Measurements from ENCODE around the gene SESN2.

The SESN2 gene

GRCh38 chr1:28249866-28250295 is 9.4 kb upstream of the SESN2 start:
- H3K27me3 ChIP-seq (ENCODE audit: control insufficient read depth, insufficient read depth, low read length, poor library complexity, severe bottlenecking) = no peaks in the 10 kb centered on the region
- H3K9me3 ChIP-seq (ENCODE audit: control insufficient read depth, low read length) = no peaks in the 10 kb centered on the region
- WGBS, 2 experiments = 79 to 87% methylated on average over 4 of the region's 4 CpGs
- no peak overlapping the region for H3K27ac ChIP-seq (ENCODE audit: insufficient read depth, low read depth, low read length, poor library complexity, severe bottlenecking)
- no peaks in the 10 kb centered on the region for H3K36me3 ChIP-seq (ENCODE audit: control insufficient read depth, insufficient read depth, low read length)
- H3K4me3 ChIP-seq (ENCODE audit: insufficient read depth, low read depth, low read length) = no peak overlapping the region
- peaks cover 19% of the 10 kb centered on the region for H3K4me1 ChIP-seq (ENCODE audit: control insufficient read depth, insufficient read depth, low read length)

- H3K4me1 ChIP-seq (ENCODE audit: control insufficient read depth, insufficient read depth, low read length) = peaks cover 7% of the 10 kb centered on the region
Measured at GRCh38 chr1:28256197-28256827, 3.0 kb upstream of the SESN2 start.

GRCh38 chr1:28257736-28258135 is 1.6 kb upstream of the SESN2 start:
- H3K4me3 ChIP-seq (ENCODE audit: insufficient read depth, low read depth, low read length) = no peak overlapping the region
- no peaks in the 10 kb centered on the region for H3K36me3 ChIP-seq (ENCODE audit: control insufficient read depth, insufficient read depth, low read length)
- H3K27me3 ChIP-seq (ENCODE audit: control insufficient read depth, insufficient read depth, low read length, poor library complexity, severe bottlenecking) = no peaks in the 10 kb centered on the region
- 89 to 91% methylated on average over 3 to 4 of the region's 4 CpGs for WGBS, 2 experiments
- H3K4me1 ChIP-seq (ENCODE audit: control insufficient read depth, insufficient read depth, low read length) = peaks cover 7% of the 10 kb centered on the region
- no peak overlapping the region for H3K27ac ChIP-seq (ENCODE audit: insufficient read depth, low read depth, low read length, poor library complexity, severe bottlenecking)
- H3K9me3 ChIP-seq (ENCODE audit: control insufficient read depth, low read length) = no peaks in the 10 kb centered on the region

More at GRCh38 chr1:28256197-28256827, 3.0 kb upstream of the SESN2 start:
- no peaks in the 10 kb centered on the region for H3K36me3 ChIP-seq (ENCODE audit: control insufficient read depth, insufficient read depth, low read length)
- WGBS, 2 experiments = 86 to 96% methylated on average over 6 of the region's 6 CpGs
- H3K27ac ChIP-seq (ENCODE audit: insufficient read depth, low read depth, low read length, poor library complexity, severe bottlenecking) = no peak overlapping the region
- H3K4me3 ChIP-seq (ENCODE audit: insufficient read depth, low read depth, low read length) = no peak overlapping the region
- H3K9me3 ChIP-seq (ENCODE audit: control insufficient read depth, low read length) = no peaks in the 10 kb centered on the region
- H3K27me3 ChIP-seq (ENCODE audit: control insufficient read depth, insufficient read depth, low read length, poor library complexity, severe bottlenecking) = no peaks in the 10 kb centered on the region

GRCh38 chr1:28258628-28259251 is 578 bp upstream of the SESN2 start:
- WGBS, 2 experiments = 59% methylated on average over 12 of the region's 12 CpGs
- Histone ChIP-seq H3K9me3 (ENCODE audit: control insufficient read depth, low read length) (no peaks in the 10 kb centered on the region), H3K27me3 (ENCODE audit: control insufficient read depth, insufficient read depth, low read length, poor library complexity, severe bottlenecking) (no peaks in the 10 kb centered on the region), H3K4me1 (ENCODE audit: control insufficient read depth, insufficient read depth, low read length) (peaks cover 7% of the 10 kb centered on the region), H3K27ac (ENCODE audit: insufficient read depth, low read depth, low read length, poor library complexity, severe bottlenecking) (no peak overlapping the region), H3K4me3 (ENCODE audit: insufficient read depth, low read depth, low read length) (peak overlapping the region; percentile 97), H3K36me3 (ENCODE audit: control insufficient read depth, insufficient read depth, low read length) (no peaks in the 10 kb centered on the region)

GRCh38 chr1:28259934-28260802 is 850 bp downstream of the SESN2 start:
- no peaks in the 10 kb centered on the region for H3K36me3 ChIP-seq (ENCODE audit: control insufficient read depth, insufficient read depth, low read length)
- 0 to 1% methylated on average over 65 of the region's 66 CpGs for WGBS, 2 experiments
- no peaks in the 10 kb centered on the region for H3K9me3 ChIP-seq (ENCODE audit: control insufficient read depth, low read length)

GRCh38 chr1:28260803-28261174 is 1.5 kb downstream of the SESN2 start:
- Histone ChIP-seq H3K9me3 (ENCODE audit: control insufficient read depth, low read length) (no peaks in the 10 kb centered on the region), H3K4me3 (ENCODE audit: insufficient read depth, low read depth, low read length) (peak overlapping the region; percentile 97), H3K4me1 (ENCODE audit: control insufficient read depth, insufficient read depth, low read length) (peaks cover 11% of the 10 kb centered on the region), H3K36me3 (ENCODE audit: control insufficient read depth, insufficient read depth, low read length) (no peaks in the 10 kb centered on the region), H3K27ac (ENCODE audit: insufficient read depth, low read depth, low read length, poor library complexity, severe bottlenecking) (no peak overlapping the region), H3K27me3 (ENCODE audit: control insufficient read depth, insufficient read depth, low read length, poor library complexity, severe bottlenecking) (no peaks in the 10 kb centered on the region)
- WGBS, 2 experiments = 54 to 55% methylated on average over 7 of the region's 7 CpGs

More at GRCh38 chr1:28259934-28260802, 850 bp downstream of the SESN2 start:
- H3K27me3 ChIP-seq (ENCODE audit: control insufficient read depth, insufficient read depth, low read length, poor library complexity, severe bottlenecking) = no peaks in the 10 kb centered on the region
- H3K4me3 ChIP-seq (ENCODE audit: insufficient read depth, low read depth, low read length) = peak overlapping the region; percentile 97
- peak overlapping the region; percentile 92 for H3K27ac ChIP-seq (ENCODE audit: insufficient read depth, low read depth, low read length, poor library complexity, severe bottlenecking)
- peaks cover 11% of the 10 kb centered on the region for H3K4me1 ChIP-seq (ENCODE audit: control insufficient read depth, insufficient read depth, low read length)

GRCh38 chr1:28264897-28265296 is 5.6 kb downstream of the SESN2 start:
- H3K27ac ChIP-seq (ENCODE audit: insufficient read depth, low read depth, low read length, poor library complexity, severe bottlenecking) = no peak overlapping the region
- no peaks in the 10 kb centered on the region for H3K36me3 ChIP-seq (ENCODE audit: control insufficient read depth, insufficient read depth, low read length)
- peaks cover 11% of the 10 kb centered on the region for H3K4me1 ChIP-seq (ENCODE audit: control insufficient read depth, insufficient read depth, low read length)
- 81 to 96% methylated on average over 1 of the region's 1 CpG for WGBS, 2 experiments
- H3K9me3 ChIP-seq (ENCODE audit: control insufficient read depth, low read length) = no peaks in the 10 kb centered on the region
- H3K27me3 ChIP-seq (ENCODE audit: control insufficient read depth, insufficient read depth, low read length, poor library complexity, severe bottlenecking) = no peaks in the 10 kb centered on the region
- H3K4me3 ChIP-seq (ENCODE audit: insufficient read depth, low read depth, low read length) = no peak overlapping the region

GRCh38 chr1:28265577-28265976 is 6.3 kb downstream of the SESN2 start:
- Histone ChIP-seq H3K9me3 (ENCODE audit: control insufficient read depth, low read length) (no peaks in the 10 kb centered on the region), H3K36me3 (ENCODE audit: control insufficient read depth, insufficient read depth, low read length) (no peaks in the 10 kb centered on the region), H3K4me1 (ENCODE audit: control insufficient read depth, insufficient read depth, low read length) (peaks cover 11% of the 10 kb centered on the region), H3K4me3 (ENCODE audit: insufficient read depth, low read depth, low read length) (no peak overlapping the region), H3K27me3 (ENCODE audit: control insufficient read depth, insufficient read depth, low read length, poor library complexity, severe bottlenecking) (no peaks in the 10 kb centered on the region), H3K27ac (ENCODE audit: insufficient read depth, low read depth, low read length, poor library complexity, severe bottlenecking) (no peak overlapping the region)
- 80 to 83% methylated on average over 8 of the region's 8 CpGs for WGBS, 2 experiments

- Histone ChIP-seq H3K36me3 (ENCODE audit: control insufficient read depth, insufficient read depth, low read length) (no peaks in the 10 kb centered on the region), H3K9me3 (ENCODE audit: control insufficient read depth, low read length) (no peaks in the 10 kb centered on the region), H3K27ac (ENCODE audit: insufficient read depth, low read depth, low read length, poor library complexity, severe bottlenecking) (no peak overlapping the region), H3K4me3 (ENCODE audit: insufficient read depth, low read depth, low read length) (no peak overlapping the region), H3K4me1 (ENCODE audit: control insufficient read depth, insufficient read depth, low read length) (peaks cover 4% of the 10 kb centered on the region), H3K27me3 (ENCODE audit: control insufficient read depth, insufficient read depth, low read length, poor library complexity, severe bottlenecking) (no peaks in the 10 kb centered on the region)
- WGBS, 2 experiments = 32 to 40% methylated on average over 5 of the region's 5 CpGs
Measured at GRCh38 chr1:28266920-28267322, 7.6 kb downstream of the SESN2 start.

GRCh38 chr1:28267633-28268032 is 8.3 kb downstream of the SESN2 start:
- 94 to 96% methylated on average over 2 of the region's 2 CpGs for WGBS, 2 experiments
- H3K4me3 ChIP-seq (ENCODE audit: insufficient read depth, low read depth, low read length) = no peak overlapping the region
- no peaks in the 10 kb centered on the region for H3K9me3 ChIP-seq (ENCODE audit: control insufficient read depth, low read length)
- H3K4me1 ChIP-seq (ENCODE audit: control insufficient read depth, insufficient read depth, low read length) = peaks cover 4% of the 10 kb centered on the region
- no peaks in the 10 kb centered on the region for H3K36me3 ChIP-seq (ENCODE audit: control insufficient read depth, insufficient read depth, low read length)
- H3K27me3 ChIP-seq (ENCODE audit: control insufficient read depth, insufficient read depth, low read length, poor library complexity, severe bottlenecking) = no peaks in the 10 kb centered on the region
- no peak overlapping the region for H3K27ac ChIP-seq (ENCODE audit: insufficient read depth, low read depth, low read length, poor library complexity, severe bottlenecking)

All from ectodermal cell (in vitro differentiated cells).